Measurements from ENCODE around the gene KLHL8.

Gene KLHL8

DNA sequence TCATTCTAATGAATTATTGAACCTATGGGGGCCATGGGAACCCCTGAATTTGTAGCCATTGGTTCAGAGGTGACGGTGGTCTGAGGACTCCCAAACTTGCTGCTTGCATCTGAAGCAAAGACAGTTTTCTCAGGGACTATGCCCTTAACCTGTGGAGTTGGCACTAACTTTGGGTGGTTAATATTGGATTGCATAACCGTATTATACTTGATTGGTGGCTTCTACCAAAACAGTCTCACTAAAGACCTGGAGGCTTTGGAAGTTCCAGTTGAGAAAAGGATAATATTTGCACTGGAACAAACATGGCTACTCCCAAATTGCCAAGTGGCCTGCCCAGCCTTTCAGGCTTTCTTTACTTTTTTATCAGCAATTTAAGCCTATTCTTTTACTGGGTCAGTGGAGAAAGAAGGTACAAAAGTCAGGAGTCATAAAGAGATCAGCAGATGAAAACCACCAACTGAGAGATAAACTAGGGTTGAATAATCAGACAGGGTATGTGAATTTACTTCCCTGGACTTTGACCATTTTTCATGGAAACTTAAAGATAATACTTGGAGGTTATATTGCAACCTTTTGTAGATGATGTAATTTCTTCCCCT is 7.9 kb upstream of the KLHL8 start:
- TF ChIP-seq, protein P1, sequence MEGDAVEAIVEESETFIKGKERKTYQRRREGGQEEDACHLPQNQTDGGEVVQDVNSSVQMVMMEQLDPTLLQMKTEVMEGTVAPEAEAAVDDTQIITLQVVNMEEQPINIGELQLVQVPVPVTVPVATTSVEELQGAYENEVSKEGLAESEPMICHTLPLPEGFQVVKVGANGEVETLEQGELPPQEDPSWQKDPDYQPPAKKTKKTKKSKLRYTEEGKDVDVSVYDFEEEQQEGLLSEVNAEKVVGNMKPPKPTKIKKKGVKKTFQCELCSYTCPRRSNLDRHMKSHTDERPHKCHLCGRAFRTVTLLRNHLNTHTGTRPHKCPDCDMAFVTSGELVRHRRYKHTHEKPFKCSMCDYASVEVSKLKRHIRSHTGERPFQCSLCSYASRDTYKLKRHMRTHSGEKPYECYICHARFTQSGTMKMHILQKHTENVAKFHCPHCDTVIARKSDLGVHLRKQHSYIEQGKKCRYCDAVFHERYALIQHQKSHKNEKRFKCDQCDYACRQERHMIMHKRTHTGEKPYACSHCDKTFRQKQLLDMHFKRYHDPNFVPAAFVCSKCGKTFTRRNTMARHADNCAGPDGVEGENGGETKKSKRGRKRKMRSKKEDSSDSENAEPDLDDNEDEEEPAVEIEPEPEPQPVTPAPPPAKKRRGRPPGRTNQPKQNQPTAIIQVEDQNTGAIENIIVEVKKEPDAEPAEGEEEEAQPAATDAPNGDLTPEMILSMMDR (IDR thresholded peaks at IDR 0.05; ENCODE audit: insufficient read depth, low read length), result no peak
- TF ChIP-seq SPI1 (IDR thresholded peaks at IDR 0.05; ENCODE audit: borderline replicate concordance, low read depth) (no peak), GABPA (IDR thresholded peaks at IDR 0.05; ENCODE audit: low read depth) (no peak), POLR2AphosphoS5 (IDR thresholded peaks at IDR 0.05; ENCODE audit: low read depth) (no peak)
- TF ChIP-seq, protein P2, sequence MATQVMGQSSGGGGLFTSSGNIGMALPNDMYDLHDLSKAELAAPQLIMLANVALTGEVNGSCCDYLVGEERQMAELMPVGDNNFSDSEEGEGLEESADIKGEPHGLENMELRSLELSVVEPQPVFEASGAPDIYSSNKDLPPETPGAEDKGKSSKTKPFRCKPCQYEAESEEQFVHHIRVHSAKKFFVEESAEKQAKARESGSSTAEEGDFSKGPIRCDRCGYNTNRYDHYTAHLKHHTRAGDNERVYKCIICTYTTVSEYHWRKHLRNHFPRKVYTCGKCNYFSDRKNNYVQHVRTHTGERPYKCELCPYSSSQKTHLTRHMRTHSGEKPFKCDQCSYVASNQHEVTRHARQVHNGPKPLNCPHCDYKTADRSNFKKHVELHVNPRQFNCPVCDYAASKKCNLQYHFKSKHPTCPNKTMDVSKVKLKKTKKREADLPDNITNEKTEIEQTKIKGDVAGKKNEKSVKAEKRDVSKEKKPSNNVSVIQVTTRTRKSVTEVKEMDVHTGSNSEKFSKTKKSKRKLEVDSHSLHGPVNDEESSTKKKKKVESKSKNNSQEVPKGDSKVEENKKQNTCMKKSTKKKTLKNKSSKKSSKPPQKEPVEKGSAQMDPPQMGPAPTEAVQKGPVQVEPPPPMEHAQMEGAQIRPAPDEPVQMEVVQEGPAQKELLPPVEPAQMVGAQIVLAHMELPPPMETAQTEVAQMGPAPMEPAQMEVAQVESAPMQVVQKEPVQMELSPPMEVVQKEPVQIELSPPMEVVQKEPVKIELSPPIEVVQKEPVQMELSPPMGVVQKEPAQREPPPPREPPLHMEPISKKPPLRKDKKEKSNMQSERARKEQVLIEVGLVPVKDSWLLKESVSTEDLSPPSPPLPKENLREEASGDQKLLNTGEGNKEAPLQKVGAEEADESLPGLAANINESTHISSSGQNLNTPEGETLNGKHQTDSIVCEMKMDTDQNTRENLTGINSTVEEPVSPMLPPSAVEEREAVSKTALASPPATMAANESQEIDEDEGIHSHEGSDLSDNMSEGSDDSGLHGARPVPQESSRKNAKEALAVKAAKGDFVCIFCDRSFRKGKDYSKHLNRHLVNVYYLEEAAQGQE (IDR thresholded peaks at IDR 0.05; ENCODE audit: insufficient replicate concordance, low read depth), result no peak

DNA sequence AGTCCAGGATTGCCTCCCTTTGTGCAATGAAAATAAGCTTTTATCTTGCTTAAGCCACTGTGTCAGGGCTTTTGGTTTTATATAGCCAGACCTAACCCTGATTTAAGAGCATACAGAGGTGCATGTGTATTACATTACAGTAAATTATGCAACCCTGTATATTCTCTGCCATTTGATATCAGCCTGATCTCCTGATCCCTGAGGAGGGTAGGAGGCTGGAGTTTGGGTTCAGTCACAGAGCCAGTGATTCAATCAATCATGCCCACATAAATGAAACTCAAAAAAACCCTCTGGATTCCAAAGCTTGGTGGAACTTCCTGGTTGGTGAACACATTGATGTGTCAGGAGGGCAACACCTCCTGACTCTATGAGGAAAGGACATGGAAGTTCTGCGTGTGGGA is 7.3 kb upstream of the KLHL8 start:
- Histone ChIP-seq H3K4me3 (replicated peaks; ENCODE audit: insufficient read depth, low read length) (no peak overlapping the region), H3K27ac (replicated peaks) (no peak overlapping the region), H3K27me3 (ENCODE audit: insufficient read depth, poor library complexity, severe bottlenecking) (no peaks in the 10 kb centered on the region)
- no peak for TF ChIP-seq SPI1 (IDR thresholded peaks at IDR 0.05; ENCODE audit: borderline replicate concordance, low read depth)
- no peak for TF ChIP-seq GABPA (IDR thresholded peaks at IDR 0.05; ENCODE audit: low read depth)
- TF ChIP-seq, protein P2 (IDR thresholded peaks at IDR 0.05; ENCODE audit: insufficient replicate concordance, low read depth), result no peak
- no peak for DNase-seq (ENCODE audit: low read depth in 1 of 2, low spot score in 1 of 2)

More for the DNA sequence above, 7.9 kb upstream of the KLHL8 start:
- H3K4me3 ChIP-seq (replicated peaks; ENCODE audit: insufficient read depth, low read length), result no peak overlapping the region
- no peak for DNase-seq (ENCODE audit: low read depth in 1 of 2, low spot score in 1 of 2)
- no peak overlapping the region for H3K27ac ChIP-seq (replicated peaks)
- no peaks in the 10 kb centered on the region for H3K27me3 ChIP-seq (ENCODE audit: insufficient read depth, poor library complexity, severe bottlenecking)

DNA sequence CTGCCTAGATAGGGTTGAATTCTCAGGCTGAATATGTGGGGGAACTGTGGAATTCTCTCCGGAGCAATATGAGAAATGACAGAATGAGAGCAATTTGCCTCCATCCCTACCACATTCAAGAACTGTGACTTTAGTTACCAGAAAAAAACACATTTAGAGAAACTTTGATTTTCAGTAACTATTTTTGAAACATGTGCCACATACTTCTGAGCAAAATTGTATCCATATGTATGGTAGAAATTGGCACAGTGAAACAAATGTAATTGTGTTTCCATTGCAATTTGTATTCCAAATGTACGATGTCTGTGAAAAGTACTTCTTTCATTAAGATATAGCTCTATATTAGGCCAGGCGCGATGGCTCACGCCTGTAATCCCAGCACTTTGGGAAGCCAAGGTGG is 5.5 kb upstream of the KLHL8 start:
- H3K4me3 ChIP-seq (replicated peaks; ENCODE audit: insufficient read depth, low read length), result no peak overlapping the region
- DNase-seq (ENCODE audit: low read depth in 1 of 2, low spot score in 1 of 2), result no peak
- TF ChIP-seq, protein P2 (IDR thresholded peaks at IDR 0.05; ENCODE audit: insufficient replicate concordance, low read depth), result no peak
- TF ChIP-seq GABPA (IDR thresholded peaks at IDR 0.05; ENCODE audit: low read depth) (no peak), POLR2AphosphoS5 (IDR thresholded peaks at IDR 0.05; ENCODE audit: low read depth) (no peak), SPI1 (IDR thresholded peaks at IDR 0.05; ENCODE audit: borderline replicate concordance, low read depth) (no peak)
- TF ChIP-seq, protein P1 (IDR thresholded peaks at IDR 0.05; ENCODE audit: insufficient read depth, low read length), result no peak
- no peak overlapping the region for H3K27ac ChIP-seq (replicated peaks)
- no peaks in the 10 kb centered on the region for H3K27me3 ChIP-seq (ENCODE audit: insufficient read depth, poor library complexity, severe bottlenecking)

Data from HL-60 (cell line).